GM23338 (cell line): Measurements from ENCODE around the gene ARAP1. TPM values are rescaled to one million over a fixed set of nuclear protein-coding genes. Genes with fewer than 3 reads are reported as not detected.

Experiments
- CREB1 ChIP-seq: fragments of 250-450 bp; sonication (Bioruptor Pico); IDR thresholded peaks from 2 replicates; pipeline ENCODE4 v1.5.0; 2020; ENCODE audit warnings: low read depth, mild to moderate bottlenecking, moderate library complexity
- EZH2phosphoT487 ChIP-seq: fragments of 200-600 bp; sonication (generic); IDR thresholded peaks from one replicate; pipeline ENCODE4 v1.8.1; 2018; ENCODE audit warnings: antibody characterized with exemption; ENCODE audit not compliant: unreplicated experiment
- JUNB ChIP-seq: IDR thresholded peaks from one replicate; pipeline ENCODE4 v1.6.1; 2016; ENCODE audit warnings: antibody characterized with exemption; ENCODE audit not compliant: unreplicated experiment
- NANOG ChIP-seq: IDR thresholded peaks from 2 replicates; pipeline ENCODE4 v1.6.1; 2016; ENCODE audit warnings: antibody characterized with exemption, borderline replicate concordance
- ZNF114 ChIP-seq: fragments of 250-450 bp; sonication (Bioruptor Pico); IDR thresholded peaks from 2 replicates; pipeline ENCODE4 v1.5.0; 2020; ENCODE audit warnings: mild to moderate bottlenecking, moderate library complexity
- ZNF331 ChIP-seq: fragments of 250-450 bp; sonication (Bioruptor Pico); IDR thresholded peaks from 2 replicates; pipeline ENCODE4 v1.5.0; 2020; ENCODE audit warnings: low read depth, mild to moderate bottlenecking, moderate library complexity
- polyA plus RNA-seq: library from polyadenylated mRNA; unstranded; fragments of >200 nt; fragmentation: Nextera tagmentation; extraction: Ambion mirVana; gene quantifications from 2 replicates; pipeline ENCODE4 v1.2.1, GENCODE V29; 2016
- total RNA-seq: library from RNA; depleted of rRNA; stranded (reverse); fragments of >200 nt; shearing (Covaris generic); gene quantifications from 2 replicates; pipeline ENCODE4 v1.2.3, GENCODE V29; 2014
- TF ChIP-seq, protein P1 (sequence below): fragments of 250-450 bp; sonication (Bioruptor Pico); IDR thresholded peaks from 2 replicates; pipeline ENCODE4 v1.5.0; 2020; ENCODE audit warnings: mild to moderate bottlenecking, moderate library complexity
- TF ChIP-seq, protein P2 (sequence below): IDR thresholded peaks from one replicate; pipeline ENCODE4 v1.6.1; 2018; ENCODE audit warnings: antibody characterized with exemption; ENCODE audit not compliant: unreplicated experiment
- TF ChIP-seq, protein P3 (sequence below): IDR thresholded peaks from 2 replicates; pipeline ENCODE4 v1.6.1; 2016; ENCODE audit warnings: antibody characterized with exemption
- TF ChIP-seq, protein P4 (sequence below), 2 experiments: fragments of 200-600 bp in 1 of 2; sonication (generic) in 1 of 2; conservative IDR thresholded peaks; 2 replicates each; pipeline versions ENCODE4 v1.5.1 to v1.6.1; 2016 to 2017; ENCODE audit warnings: antibody characterized with exemption in 2 of 2, low read depth in 2 of 2, mild to moderate bottlenecking in 2 of 2, moderate library complexity in 1 of 2

ARAP1 gene
- total and polyA plus RNA-seq, 2 experiments from 2014 or later, result 24.5 to 116 TPM

DNA sequence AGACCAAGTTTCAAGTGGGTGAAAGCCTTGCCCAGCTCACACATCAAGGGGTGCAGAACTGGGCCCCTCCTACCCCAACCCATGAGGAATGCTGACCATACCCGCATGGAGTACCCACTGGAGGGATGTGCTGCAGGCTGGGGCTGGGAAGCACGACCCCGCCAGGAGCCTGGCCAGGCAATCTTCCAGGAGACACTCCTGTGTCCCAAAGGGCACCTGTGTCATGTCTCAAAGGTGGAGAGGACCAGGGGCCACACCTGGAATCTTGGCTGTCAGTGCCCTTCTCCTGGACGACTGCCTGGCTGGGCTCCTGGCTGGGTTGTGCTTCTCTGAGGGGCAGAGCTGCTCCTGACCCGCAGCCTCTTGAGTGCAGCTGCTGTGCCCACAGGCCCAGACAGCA is 6.7 kb downstream of the ARAP1 start (continued):
- TF ChIP-seq, protein P1, sequence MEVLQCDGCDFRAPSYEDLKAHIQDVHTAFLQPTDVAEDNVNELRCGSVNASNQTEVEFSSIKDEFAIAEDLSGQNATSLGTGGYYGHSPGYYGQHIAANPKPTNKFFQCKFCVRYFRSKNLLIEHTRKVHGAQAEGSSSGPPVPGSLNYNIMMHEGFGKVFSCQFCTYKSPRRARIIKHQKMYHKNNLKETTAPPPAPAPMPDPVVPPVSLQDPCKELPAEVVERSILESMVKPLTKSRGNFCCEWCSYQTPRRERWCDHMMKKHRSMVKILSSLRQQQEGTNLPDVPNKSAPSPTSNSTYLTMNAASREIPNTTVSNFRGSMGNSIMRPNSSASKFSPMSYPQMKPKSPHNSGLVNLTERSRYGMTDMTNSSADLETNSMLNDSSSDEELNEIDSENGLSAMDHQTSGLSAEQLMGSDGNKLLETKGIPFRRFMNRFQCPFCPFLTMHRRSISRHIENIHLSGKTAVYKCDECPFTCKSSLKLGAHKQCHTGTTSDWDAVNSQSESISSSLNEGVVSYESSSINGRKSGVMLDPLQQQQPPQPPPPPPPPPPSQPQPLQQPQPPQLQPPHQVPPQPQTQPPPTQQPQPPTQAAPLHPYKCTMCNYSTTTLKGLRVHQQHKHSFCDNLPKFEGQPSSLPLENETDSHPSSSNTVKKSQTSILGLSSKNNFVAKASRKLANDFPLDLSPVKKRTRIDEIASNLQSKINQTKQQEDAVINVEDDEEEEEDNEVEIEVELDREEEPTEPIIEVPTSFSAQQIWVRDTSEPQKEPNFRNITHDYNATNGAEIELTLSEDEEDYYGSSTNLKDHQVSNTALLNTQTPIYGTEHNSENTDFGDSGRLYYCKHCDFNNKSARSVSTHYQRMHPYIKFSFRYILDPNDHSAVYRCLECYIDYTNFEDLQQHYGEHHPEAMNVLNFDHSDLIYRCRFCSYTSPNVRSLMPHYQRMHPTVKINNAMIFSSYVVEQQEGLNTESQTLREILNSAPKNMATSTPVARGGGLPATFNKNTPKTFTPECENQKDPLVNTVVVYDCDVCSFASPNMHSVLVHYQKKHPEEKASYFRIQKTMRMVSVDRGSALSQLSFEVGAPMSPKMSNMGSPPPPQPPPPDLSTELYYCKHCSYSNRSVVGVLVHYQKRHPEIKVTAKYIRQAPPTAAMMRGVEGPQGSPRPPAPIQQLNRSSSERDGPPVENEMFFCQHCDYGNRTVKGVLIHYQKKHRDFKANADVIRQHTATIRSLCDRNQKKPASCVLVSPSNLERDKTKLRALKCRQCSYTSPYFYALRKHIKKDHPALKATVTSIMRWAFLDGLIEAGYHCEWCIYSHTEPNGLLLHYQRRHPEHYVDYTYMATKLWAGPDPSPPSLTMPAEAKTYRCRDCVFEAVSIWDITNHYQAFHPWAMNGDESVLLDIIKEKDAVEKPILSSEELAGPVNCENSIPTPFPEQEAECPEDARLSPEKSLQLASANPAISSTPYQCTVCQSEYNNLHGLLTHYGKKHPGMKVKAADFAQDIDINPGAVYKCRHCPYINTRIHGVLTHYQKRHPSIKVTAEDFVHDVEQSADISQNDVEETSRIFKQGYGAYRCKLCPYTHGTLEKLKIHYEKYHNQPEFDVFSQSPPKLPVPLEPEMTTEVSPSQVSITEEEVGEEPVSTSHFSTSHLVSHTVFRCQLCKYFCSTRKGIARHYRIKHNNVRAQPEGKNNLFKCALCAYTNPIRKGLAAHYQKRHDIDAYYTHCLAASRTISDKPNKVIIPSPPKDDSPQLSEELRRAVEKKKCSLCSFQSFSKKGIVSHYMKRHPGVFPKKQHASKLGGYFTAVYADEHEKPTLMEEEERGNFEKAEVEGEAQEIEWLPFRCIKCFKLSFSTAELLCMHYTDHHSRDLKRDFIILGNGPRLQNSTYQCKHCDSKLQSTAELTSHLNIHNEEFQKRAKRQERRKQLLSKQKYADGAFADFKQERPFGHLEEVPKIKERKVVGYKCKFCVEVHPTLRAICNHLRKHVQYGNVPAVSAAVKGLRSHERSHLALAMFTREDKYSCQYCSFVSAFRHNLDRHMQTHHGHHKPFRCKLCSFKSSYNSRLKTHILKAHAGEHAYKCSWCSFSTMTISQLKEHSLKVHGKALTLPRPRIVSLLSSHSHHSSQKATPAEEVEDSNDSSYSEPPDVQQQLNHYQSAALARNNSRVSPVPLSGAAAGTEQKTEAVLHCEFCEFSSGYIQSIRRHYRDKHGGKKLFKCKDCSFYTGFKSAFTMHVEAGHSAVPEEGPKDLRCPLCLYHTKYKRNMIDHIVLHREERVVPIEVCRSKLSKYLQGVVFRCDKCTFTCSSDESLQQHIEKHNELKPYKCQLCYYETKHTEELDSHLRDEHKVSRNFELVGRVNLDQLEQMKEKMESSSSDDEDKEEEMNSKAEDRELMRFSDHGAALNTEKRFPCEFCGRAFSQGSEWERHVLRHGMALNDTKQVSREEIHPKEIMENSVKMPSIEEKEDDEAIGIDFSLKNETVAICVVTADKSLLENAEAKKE, result no peak
- TF ChIP-seq JUNB (no peak), NANOG (no peak), ZNF114 (no peak), CREB1 (CRISPR knock-in tag) (no peak), EZH2phosphoT487 (no peak), ZNF331 (CRISPR knock-in tag) (no peak)
- TF ChIP-seq, protein P2, sequence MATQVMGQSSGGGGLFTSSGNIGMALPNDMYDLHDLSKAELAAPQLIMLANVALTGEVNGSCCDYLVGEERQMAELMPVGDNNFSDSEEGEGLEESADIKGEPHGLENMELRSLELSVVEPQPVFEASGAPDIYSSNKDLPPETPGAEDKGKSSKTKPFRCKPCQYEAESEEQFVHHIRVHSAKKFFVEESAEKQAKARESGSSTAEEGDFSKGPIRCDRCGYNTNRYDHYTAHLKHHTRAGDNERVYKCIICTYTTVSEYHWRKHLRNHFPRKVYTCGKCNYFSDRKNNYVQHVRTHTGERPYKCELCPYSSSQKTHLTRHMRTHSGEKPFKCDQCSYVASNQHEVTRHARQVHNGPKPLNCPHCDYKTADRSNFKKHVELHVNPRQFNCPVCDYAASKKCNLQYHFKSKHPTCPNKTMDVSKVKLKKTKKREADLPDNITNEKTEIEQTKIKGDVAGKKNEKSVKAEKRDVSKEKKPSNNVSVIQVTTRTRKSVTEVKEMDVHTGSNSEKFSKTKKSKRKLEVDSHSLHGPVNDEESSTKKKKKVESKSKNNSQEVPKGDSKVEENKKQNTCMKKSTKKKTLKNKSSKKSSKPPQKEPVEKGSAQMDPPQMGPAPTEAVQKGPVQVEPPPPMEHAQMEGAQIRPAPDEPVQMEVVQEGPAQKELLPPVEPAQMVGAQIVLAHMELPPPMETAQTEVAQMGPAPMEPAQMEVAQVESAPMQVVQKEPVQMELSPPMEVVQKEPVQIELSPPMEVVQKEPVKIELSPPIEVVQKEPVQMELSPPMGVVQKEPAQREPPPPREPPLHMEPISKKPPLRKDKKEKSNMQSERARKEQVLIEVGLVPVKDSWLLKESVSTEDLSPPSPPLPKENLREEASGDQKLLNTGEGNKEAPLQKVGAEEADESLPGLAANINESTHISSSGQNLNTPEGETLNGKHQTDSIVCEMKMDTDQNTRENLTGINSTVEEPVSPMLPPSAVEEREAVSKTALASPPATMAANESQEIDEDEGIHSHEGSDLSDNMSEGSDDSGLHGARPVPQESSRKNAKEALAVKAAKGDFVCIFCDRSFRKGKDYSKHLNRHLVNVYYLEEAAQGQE, result no peak
- TF ChIP-seq, protein P3, sequence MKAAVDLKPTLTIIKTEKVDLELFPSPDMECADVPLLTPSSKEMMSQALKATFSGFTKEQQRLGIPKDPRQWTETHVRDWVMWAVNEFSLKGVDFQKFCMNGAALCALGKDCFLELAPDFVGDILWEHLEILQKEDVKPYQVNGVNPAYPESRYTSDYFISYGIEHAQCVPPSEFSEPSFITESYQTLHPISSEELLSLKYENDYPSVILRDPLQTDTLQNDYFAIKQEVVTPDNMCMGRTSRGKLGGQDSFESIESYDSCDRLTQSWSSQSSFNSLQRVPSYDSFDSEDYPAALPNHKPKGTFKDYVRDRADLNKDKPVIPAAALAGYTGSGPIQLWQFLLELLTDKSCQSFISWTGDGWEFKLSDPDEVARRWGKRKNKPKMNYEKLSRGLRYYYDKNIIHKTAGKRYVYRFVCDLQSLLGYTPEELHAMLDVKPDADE, result no peak
- TF ChIP-seq, protein P4, sequence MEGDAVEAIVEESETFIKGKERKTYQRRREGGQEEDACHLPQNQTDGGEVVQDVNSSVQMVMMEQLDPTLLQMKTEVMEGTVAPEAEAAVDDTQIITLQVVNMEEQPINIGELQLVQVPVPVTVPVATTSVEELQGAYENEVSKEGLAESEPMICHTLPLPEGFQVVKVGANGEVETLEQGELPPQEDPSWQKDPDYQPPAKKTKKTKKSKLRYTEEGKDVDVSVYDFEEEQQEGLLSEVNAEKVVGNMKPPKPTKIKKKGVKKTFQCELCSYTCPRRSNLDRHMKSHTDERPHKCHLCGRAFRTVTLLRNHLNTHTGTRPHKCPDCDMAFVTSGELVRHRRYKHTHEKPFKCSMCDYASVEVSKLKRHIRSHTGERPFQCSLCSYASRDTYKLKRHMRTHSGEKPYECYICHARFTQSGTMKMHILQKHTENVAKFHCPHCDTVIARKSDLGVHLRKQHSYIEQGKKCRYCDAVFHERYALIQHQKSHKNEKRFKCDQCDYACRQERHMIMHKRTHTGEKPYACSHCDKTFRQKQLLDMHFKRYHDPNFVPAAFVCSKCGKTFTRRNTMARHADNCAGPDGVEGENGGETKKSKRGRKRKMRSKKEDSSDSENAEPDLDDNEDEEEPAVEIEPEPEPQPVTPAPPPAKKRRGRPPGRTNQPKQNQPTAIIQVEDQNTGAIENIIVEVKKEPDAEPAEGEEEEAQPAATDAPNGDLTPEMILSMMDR (conservative IDR thresholded peaks at IDR 0.05; ENCODE audit: low read depth in 2 of 2), result no peak
